ENCODE results near the gene KLRG1. TPM values are rescaled to one million over a fixed set of nuclear protein-coding genes. Genes with fewer than 3 reads are reported as not detected.

The KLRG1 gene
- total and polyA plus RNA-seq, 2 of the 8 experiments (the other 6 are each of a cell fraction or from before 2014, with no cell fraction given), result 7.9 to 12.8 TPM

DNA sequence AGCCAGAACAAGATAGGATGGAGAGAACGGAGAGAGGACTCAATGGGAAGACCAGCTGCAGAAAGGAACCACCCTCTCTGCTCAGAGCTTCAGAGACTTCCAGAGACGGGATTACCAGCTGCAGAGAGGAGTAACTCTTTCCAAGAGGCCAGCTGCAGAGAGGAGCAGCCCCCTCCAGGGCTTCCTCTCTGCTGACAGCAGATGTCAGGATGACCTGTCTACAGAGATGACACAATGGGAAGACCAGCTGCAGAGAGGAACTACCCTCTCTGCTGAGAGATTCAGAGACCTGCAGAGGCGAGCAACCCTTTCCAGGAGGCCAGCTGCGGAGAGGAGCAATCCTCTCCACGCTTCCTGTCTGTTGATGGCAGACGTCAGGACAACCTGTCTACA, 61.8 kb downstream of the KLRG1 start:
- no peaks in the 10 kb centered on the region for H4K20me1 ChIP-seq (replicated peaks in 1 of 2; ENCODE audit: control insufficient read depth in 1 of 2, insufficient read depth in 2 of 2, low read length in 2 of 2)
- no peak overlapping the region for H3K4ac ChIP-seq (replicated peaks; ENCODE audit: insufficient read length, low read depth, low read length)
- H2BK15ac ChIP-seq (ENCODE audit: low read length), result no peak overlapping the region
- H3K4me2 ChIP-seq (ENCODE audit: insufficient read depth in 1 of 2, low read depth in 2 of 2, low read length in 2 of 2), result no peak overlapping the region
- H4K8ac ChIP-seq (ENCODE audit: extremely low read depth, insufficient read depth, low read length), result no peak overlapping the region
- H3K9ac ChIP-seq (replicated peaks in 1 of 4; ENCODE audit: extremely low read depth in 1 of 4, low read depth in 3 of 4, low read length in 3 of 4), result no peak overlapping the region
- no peak overlapping the region for H3K27ac ChIP-seq (ENCODE audit: low read depth, low read length)
- H3K56ac ChIP-seq (replicated peaks; ENCODE audit: insufficient read length, low read depth, low read length), result no peak overlapping the region
- POLR2A ChIA-PET (ENCODE audit: partially characterized antibody), result interaction anchor here (0.6 to 4.2 kb wide), 6 partner anchors 14 to 221 kb away, joined by 3 to 25 read pairs (median 3); partner anchors contain the start of gene M6PR
- H4K5ac ChIP-seq (ENCODE audit: insufficient read length, low read depth, low read length), result no peak overlapping the region
- FAIRE-seq, result no peak
- no peak overlapping the region for H2AK5ac ChIP-seq (ENCODE audit: low read depth, low read length)
- H3K23me2 ChIP-seq (ENCODE audit: low read depth, low read length), result no peaks in the 10 kb centered on the region
- no peaks in the 10 kb centered on the region for H3K9me3 ChIP-seq (ENCODE audit: insufficient read depth in 2 of 2, low read depth in 1 of 2, low read length in 1 of 2)
- H3K36me3 ChIP-seq (ENCODE audit: control insufficient read depth in 2 of 4, insufficient read depth in 4 of 4, low read length in 3 of 4), result no peaks in the 10 kb centered on the region
- no peak overlapping the region for H2AFZ ChIP-seq (ENCODE audit: low read length)
- H2BK120ac ChIP-seq (replicated peaks; ENCODE audit: low read depth, low read length), result no peak overlapping the region
- no peak overlapping the region for H3K23ac ChIP-seq (ENCODE audit: insufficient read length)
- no peak overlapping the region for H2BK12ac ChIP-seq (ENCODE audit: low read depth, low read length)
- no peaks in the 10 kb centered on the region for H3K4me1 ChIP-seq (replicated peaks in 1 of 4; ENCODE audit: control insufficient read depth in 3 of 4, insufficient read depth in 4 of 4, low read length in 3 of 4)
- H3K79me1 ChIP-seq (ENCODE audit: low read depth, low read length), result no peaks in the 10 kb centered on the region
- no peaks in the 10 kb centered on the region for H3K27me3 ChIP-seq (replicated peaks in 1 of 4; ENCODE audit: control insufficient read depth in 3 of 4, extremely low read depth in 1 of 4, insufficient read depth in 3 of 4, low read length in 3 of 4)
- TF ChIP-seq SUZ12 (IDR thresholded peaks at IDR 0.05; ENCODE audit: low read length) (no peak), KDM5A (IDR thresholded peaks at IDR 0.05; ENCODE audit: low read length) (no peak), POU5F1 (IDR thresholded peaks at IDR 0.05; ENCODE audit: low read depth, low read length) (no peak)
- H4K91ac ChIP-seq (replicated peaks; ENCODE audit: insufficient read length, low read length), result no peak overlapping the region
- WGBS, 2 experiments (ENCODE audit: extremely low coverage in 1 of 2, insufficient coverage in 1 of 2, insufficient read length in 1 of 2, insufficient replicate concordance in 2 of 2, low coverage in 1 of 2, low lambda C conversion rate in 2 of 2, missing lambda C conversion rate in 1 of 2), result 89% methylated on average over 6 of the region's 6 CpGs; no CpG with 5 or more reads in 1 of the 2 experiments
- no peak overlapping the region for H3K4me3 ChIP-seq (ENCODE audit: extremely low read depth in 1 of 4, insufficient read depth in 2 of 4, low read depth in 3 of 4, low read length in 4 of 4)
- no peak overlapping the region for H3K18ac ChIP-seq (ENCODE audit: extremely low read depth, low read length)
- no peak overlapping the region for H2BK20ac ChIP-seq (ENCODE audit: low read length)
- CTCF ChIA-PET (ENCODE audit: partially characterized antibody), result interaction anchor here (0.6 to 4.0 kb wide), 13 partner anchors 9 to 370 kb away, joined by 3 to 58 read pairs (median 11); no protein-coding TSS in a partner anchor
- H2BK5ac ChIP-seq (ENCODE audit: low read depth, low read length), result no peak overlapping the region
- no peak for DNase-seq (ENCODE audit: low read depth in 1 of 2, low spot score in 2 of 2)
- no peaks in the 10 kb centered on the region for H3K79me2 ChIP-seq (ENCODE audit: control insufficient read depth in 1 of 2, insufficient read depth in 2 of 2, low read length in 2 of 2)
- no peak overlapping the region for H3K14ac ChIP-seq (ENCODE audit: insufficient read length)

Data from H1 (cell line).